ENCODE measurements around the gene TUT1.

TUT1 gene

DNA sequence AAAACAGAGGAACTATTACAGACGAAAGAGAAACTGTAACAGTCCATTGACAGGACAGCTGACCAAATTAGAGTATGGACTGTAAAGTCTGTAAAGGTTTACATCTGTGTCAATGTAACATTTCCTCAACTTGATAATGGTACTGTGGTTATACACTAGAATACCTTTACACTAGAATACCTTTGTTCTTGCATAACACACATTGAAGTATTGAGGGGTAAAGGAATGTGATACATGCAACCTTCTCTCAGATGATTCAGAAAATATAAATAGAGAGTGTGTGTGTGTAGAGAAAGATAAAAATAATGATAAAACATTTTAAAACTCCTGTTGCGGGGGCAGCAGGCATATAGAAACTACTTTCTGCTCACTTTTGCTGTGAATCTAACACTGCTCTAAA lies 12.1 kb downstream of the TUT1 start:
- Histone ChIP-seq H3K27ac (no peak overlapping the region), H3K27me3 (ENCODE audit: control insufficient read depth, insufficient read depth, low read length) (no peaks in the 10 kb centered on the region), H3K36me3 (ENCODE audit: control insufficient read depth, insufficient read depth, low read length) (no peaks in the 10 kb centered on the region)

DNA sequence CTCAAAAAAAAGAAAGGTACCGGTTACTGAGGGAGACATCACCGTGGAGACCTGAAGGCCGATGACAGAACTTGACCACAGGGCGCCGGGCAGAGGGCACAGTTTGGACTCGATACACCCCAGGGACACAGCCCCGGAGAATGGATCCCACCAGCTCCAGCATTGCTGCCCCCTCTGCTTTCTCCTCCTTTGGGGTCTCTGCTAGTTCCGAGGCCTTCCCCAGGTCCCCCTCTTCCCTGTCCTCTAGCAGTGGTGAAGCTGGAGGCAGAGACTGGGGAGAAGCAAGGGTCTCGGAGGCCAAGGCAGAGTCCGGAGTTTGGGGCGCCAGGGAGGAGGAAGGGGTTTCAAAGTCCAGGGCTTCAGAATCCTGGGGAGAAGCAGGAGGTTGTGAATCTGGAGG lies 12.8 kb downstream of the TUT1 start:
- no peaks in the 10 kb centered on the region for H3K27me3 ChIP-seq (ENCODE audit: control insufficient read depth, insufficient read depth, low read length)
- no peaks in the 10 kb centered on the region for H3K36me3 ChIP-seq (ENCODE audit: control insufficient read depth, insufficient read depth, low read length)
- H2AFZ ChIP-seq: no peak overlapping the region
- no peak overlapping the region for H3K4me2 ChIP-seq (ENCODE audit: low read length)
- no peaks in the 10 kb centered on the region for H3K79me2 ChIP-seq
- H3K27ac ChIP-seq: no peak overlapping the region
- no peaks in the 10 kb centered on the region for H3K4me1 ChIP-seq
- TF ChIP-seq, protein P1, sequence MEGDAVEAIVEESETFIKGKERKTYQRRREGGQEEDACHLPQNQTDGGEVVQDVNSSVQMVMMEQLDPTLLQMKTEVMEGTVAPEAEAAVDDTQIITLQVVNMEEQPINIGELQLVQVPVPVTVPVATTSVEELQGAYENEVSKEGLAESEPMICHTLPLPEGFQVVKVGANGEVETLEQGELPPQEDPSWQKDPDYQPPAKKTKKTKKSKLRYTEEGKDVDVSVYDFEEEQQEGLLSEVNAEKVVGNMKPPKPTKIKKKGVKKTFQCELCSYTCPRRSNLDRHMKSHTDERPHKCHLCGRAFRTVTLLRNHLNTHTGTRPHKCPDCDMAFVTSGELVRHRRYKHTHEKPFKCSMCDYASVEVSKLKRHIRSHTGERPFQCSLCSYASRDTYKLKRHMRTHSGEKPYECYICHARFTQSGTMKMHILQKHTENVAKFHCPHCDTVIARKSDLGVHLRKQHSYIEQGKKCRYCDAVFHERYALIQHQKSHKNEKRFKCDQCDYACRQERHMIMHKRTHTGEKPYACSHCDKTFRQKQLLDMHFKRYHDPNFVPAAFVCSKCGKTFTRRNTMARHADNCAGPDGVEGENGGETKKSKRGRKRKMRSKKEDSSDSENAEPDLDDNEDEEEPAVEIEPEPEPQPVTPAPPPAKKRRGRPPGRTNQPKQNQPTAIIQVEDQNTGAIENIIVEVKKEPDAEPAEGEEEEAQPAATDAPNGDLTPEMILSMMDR (IDR thresholded peaks at IDR 0.05): no peak
- no peak overlapping the region for H3K4me3 ChIP-seq (ENCODE audit: low read depth, low read length)
- H3K9ac ChIP-seq: no peak overlapping the region
- no peaks in the 10 kb centered on the region for H3K9me3 ChIP-seq (ENCODE audit: control insufficient read depth, low read length)

More for the DNA sequence above, 12.1 kb downstream of the TUT1 start:
- no peak overlapping the region for H3K9ac ChIP-seq
- H3K79me2 ChIP-seq: no peaks in the 10 kb centered on the region
- H2AFZ ChIP-seq: no peak overlapping the region
- H3K4me1 ChIP-seq: no peaks in the 10 kb centered on the region
- no peak overlapping the region for H3K4me3 ChIP-seq (ENCODE audit: low read depth, low read length)
- TF ChIP-seq, protein P1 (IDR thresholded peaks at IDR 0.05): no peak
- no peaks in the 10 kb centered on the region for H3K9me3 ChIP-seq (ENCODE audit: control insufficient read depth, low read length)
- no peak overlapping the region for H3K4me2 ChIP-seq (ENCODE audit: low read length)

DNA sequence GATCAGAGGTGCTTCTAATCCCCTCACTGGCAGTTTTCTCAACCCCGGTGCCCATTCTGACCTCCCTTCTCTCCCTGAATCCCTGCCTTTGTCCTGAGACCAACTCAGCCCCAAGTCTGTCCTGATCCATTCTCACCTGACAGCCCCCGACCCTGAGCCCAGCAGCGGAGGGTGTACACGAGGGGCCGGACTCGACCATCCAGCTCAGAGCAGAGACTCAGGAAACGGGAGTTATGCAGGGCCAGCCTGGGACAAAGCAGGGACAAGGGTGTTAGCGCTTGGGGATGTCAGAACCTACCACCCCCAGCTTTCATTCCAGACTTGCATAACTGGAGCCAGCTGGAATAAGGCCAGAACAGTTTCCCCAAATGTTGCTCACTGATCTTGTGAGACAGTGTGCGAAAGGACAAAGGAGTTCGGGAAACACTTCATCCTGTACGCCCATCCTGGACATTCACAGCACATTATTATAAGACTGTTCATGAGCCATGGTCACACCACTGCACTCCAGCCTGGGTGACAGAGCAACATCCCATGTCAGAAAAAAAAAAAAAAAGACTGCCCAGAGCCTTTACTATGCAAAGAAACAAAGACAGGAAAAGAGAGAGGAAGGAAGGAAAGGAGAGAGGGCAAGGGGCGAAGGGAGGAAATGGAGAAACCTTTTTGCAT lies 14.1 kb downstream of the TUT1 start:
- Histone ChIP-seq H3K4me1 (no peaks in the 10 kb centered on the region), H3K79me2 (no peaks in the 10 kb centered on the region), H3K4me2 (ENCODE audit: low read length) (no peak overlapping the region), H3K4me3 (ENCODE audit: low read depth, low read length) (no peak overlapping the region), H3K27me3 (ENCODE audit: control insufficient read depth, insufficient read depth, low read length) (no peaks in the 10 kb centered on the region), H3K9me3 (ENCODE audit: control insufficient read depth, low read length) (no peaks in the 10 kb centered on the region), H3K36me3 (ENCODE audit: control insufficient read depth, insufficient read depth, low read length) (no peaks in the 10 kb centered on the region), H2AFZ (no peak overlapping the region), H3K9ac (no peak overlapping the region), H3K27ac (peak overlapping the region; percentile 69)
- TF ChIP-seq, protein P1 (IDR thresholded peaks at IDR 0.05): no peak

DNA sequence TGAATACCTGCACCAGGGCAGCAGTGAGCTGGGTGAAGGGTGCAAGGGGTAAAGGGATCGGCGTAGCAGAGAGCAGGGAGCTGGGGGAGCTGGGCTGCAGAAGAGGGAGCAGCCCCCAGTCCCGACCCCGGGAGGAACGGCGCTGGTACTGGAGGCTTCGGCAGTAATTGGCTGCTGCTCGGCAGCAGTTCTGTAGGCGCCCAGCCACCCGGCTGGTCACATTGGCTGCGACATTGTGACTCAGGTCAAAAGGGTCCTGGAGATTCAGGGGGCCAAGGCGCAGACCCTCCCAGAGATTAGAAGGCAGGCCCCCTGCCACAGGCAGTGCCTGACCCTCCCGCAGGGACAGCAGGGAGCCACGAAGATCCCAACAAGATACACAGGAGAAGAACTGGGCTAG lies 15.5 kb downstream of the TUT1 start:
- no peak overlapping the region for H3K4me3 ChIP-seq (ENCODE audit: low read depth, low read length)
- no peaks in the 10 kb centered on the region for H3K79me2 ChIP-seq
- no peak overlapping the region for H3K9ac ChIP-seq
- TF ChIP-seq, protein P1 (IDR thresholded peaks at IDR 0.05): no peak
- no peak overlapping the region for H2AFZ ChIP-seq
- no peaks in the 10 kb centered on the region for H3K4me1 ChIP-seq
- H3K9me3 ChIP-seq (ENCODE audit: control insufficient read depth, low read length): no peaks in the 10 kb centered on the region
- H3K27me3 ChIP-seq (ENCODE audit: control insufficient read depth, insufficient read depth, low read length): no peaks in the 10 kb centered on the region
- peak overlapping the region; percentile 69 for H3K27ac ChIP-seq
- H3K4me2 ChIP-seq (ENCODE audit: low read length): no peak overlapping the region
- no peaks in the 10 kb centered on the region for H3K36me3 ChIP-seq (ENCODE audit: control insufficient read depth, insufficient read depth, low read length)

DNA sequence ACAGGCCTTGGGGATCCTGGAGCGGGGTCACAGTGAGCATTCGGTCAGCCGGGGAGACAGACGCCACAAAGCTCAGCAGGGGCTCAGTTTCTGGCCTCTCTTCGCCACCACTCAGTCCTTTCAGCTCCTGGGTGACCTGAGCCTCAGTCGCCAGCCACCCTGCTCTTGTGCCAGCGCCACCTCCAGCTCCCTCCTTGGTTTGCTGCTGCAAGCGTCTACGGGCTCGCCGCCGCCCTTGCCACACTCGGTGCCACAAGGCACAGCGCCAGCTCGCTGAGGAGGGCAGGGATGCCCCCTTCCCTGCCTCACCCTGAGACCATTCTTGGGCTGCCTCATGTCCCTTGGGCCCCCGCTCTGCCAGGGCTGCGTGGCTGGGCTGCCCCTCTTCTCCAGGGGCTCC lies 16.2 kb downstream of the TUT1 start:
- Histone ChIP-seq H3K36me3 (ENCODE audit: control insufficient read depth, insufficient read depth, low read length) (no peaks in the 10 kb centered on the region), H3K79me2 (no peaks in the 10 kb centered on the region), H3K4me2 (ENCODE audit: low read length) (peak overlapping the region; percentile 75), H3K9me3 (ENCODE audit: control insufficient read depth, low read length) (no peaks in the 10 kb centered on the region), H3K27ac (peak overlapping the region; percentile 29), H3K9ac (no peak overlapping the region), H3K4me3 (ENCODE audit: low read depth, low read length) (no peak overlapping the region), H2AFZ (no peak overlapping the region), H3K27me3 (ENCODE audit: control insufficient read depth, insufficient read depth, low read length) (no peaks in the 10 kb centered on the region), H3K4me1 (no peaks in the 10 kb centered on the region)
- TF ChIP-seq, protein P1 (IDR thresholded peaks at IDR 0.05): no peak
